GM12878 (cell line): Measurements from ENCODE around the gene ANKMY1.

Experiments
- DPF2 ChIP-seq: fragments of 450-650 bp; IDR thresholded peaks from 2 replicates; pipeline ENCODE4 v1.6.1; 2017; ENCODE audit warnings: mild to moderate bottlenecking
- SIN3A ChIP-seq: IDR thresholded peaks from 2 replicates; pipeline ENCODE4 v1.6.1; 2012; ENCODE audit warnings: low read depth, low read length, improper control_type of control experiment

GRCh38 chr2:240593026-240593702, 35.4 kb upstream of the ANKMY1 start:
- TF ChIP-seq DPF2 = no peak
- TF ChIP-seq SIN3A = no peak
